Measurements from ENCODE around the gene OSBPL5.

GRCh38 chr11:3129591-3130268 is 35.4 kb downstream of the OSBPL5 start:
- TF ChIP-seq POLR2A (IDR thresholded peaks at IDR 0.05), result no peak
- no peak for TF ChIP-seq CTCF (IDR thresholded peaks at IDR 0.05)
